HG02884 (cell line): ENCODE measurements around the gene CCDC158.
"Not testable (repeated sequence)": the region's sequence is repeated elsewhere in the genome, so short reads cannot be mapped to it uniquely, and the experiment has no call there.

Experiments used
- ATAC-seq: cut with Tn5 transposase; IDR thresholded peaks from one replicate; pipeline ENCODE4 v1.9.1; 2021; ENCODE audit warnings: mild to moderate bottlenecking, moderate library complexity; ENCODE audit not compliant: unreplicated experiment

Gene CCDC158

DNA sequence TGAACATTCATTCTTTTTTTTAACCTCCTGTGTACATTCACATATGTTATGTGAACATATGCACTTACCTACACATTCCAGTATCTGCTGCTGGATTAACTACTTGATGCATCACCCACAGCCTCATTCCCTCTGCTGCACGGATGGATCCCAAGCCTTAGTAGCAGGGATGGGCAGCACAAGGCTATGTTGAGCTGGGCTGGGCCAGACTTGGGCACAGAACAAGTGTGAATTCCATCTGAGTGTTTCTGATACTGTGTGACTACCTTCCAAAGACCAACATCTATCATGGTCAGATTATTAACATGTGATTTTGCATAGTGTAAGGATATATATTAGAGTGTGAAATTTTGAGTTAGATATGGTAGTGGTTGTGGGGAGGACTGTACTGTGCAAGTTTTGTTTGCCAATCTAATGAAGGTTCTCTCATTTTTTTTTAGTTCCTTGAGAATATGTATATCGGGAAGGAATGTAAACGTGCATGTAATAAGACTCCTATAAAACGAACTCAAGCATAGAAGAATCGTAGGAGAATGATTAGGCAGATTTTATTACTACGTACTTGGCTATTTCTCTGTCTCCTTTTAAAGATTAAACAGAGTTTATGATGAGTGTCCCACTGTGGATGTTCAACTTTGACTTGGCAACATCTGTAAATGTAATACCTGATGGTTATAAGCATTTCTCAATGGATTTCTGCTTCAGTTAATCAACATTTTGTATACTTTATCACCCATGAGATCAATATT lies 137.8 kb downstream of the CCDC158 start:
- no peak for ATAC-seq

DNA sequence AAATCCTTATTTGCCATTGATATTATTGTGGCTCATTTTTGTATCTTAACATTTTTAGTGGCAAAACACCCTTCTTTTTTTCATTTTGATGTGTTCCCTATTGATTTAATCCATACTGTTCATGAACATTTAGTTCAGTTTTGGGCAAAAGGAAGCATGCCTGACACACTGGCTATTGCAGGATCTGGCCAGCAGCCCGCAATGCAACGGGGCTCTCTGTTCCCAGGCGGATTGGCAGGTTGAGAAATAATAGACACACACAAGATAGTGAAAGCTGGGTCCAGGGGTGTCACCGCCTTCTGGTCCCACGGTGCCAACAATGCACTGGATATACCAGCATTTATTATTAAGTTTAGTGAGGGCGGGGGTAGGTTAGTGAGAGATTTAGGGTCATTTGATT lies 139.3 kb downstream of the CCDC158 start:
- not testable (repeated sequence) for ATAC-seq

DNA sequence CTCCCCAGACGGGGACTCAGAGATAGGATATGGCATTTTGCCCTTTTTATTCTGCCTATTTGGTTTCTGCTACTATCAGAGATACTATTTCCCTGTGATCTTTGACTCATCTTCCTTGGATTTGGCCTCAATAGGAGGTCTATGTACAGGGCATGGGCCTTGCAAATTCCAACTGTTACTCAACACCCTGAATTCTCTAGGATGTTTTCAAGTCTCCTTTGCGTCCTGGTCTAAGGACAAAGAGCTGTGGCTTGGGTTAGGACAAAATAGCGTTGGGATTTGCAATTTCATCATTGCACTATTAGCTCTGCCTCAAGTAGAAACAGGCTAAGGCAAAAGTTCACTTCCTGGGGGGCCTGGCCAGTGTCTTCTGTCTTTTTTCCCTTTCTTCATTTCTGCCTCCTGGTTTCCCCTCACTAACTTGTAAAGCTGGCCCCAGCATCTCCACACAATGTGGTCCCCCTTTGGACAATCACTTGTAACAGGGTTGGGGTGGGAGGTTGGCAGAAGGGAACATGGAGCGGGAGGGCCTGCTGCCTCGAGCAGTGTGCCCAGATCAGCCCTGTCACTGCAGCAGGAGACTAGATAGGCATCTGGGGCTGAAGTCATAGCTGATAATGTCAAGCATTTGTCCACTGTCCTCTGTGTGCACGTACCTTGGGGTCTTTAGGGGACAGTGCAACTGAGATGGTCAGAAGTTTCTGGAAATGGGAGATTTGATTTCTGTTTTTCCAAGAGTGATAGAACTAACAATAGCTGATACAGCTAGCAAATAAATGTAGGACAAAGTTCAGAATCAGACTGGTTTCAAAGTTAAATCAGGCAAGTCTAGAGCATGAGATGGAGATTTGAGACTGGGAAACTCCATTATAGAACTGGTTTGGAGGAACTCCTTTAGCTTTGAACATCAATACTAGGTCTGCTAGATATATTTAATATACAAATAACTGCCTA lies 140.2 kb downstream of the CCDC158 start:
- ATAC-seq: no peak

DNA sequence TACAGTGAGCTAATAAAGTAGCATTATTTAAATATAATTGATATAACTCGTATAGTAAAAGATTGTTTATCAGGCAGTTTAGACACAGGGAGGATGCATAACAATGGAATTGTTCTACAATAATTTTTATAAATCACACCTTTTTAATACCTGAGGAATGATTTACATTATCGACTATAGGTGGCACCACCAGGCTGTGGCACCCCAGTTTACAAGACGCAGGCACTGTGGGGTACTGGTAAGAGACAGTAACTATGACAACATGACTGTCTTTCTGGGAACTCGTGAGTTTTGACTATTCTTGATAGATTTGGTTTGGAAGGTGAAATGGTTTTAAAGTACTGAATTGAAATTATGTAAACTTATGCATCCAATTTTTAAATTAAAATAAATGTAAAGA lies 141.5 kb downstream of the CCDC158 start:
- no peak for ATAC-seq

DNA sequence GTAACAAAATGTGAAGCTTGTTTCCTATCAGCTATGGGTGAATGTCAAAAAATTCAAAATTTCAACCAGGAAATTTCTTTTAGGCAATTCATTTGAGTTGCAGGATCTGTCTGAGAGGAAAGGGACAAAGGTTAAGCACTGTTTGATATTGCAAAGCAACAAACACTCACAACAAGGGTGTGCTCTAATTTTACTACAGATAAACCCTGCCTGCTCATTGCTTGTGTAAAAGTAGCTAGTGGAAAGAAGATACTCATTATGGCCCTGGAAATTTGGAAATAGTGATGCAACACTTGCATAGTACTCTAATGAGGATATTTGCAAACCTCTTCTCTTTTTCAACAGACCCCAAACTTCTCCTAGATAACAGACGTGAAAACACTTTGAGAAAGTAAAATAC lies 142.4 kb downstream of the CCDC158 start:
- ATAC-seq: no peak

DNA sequence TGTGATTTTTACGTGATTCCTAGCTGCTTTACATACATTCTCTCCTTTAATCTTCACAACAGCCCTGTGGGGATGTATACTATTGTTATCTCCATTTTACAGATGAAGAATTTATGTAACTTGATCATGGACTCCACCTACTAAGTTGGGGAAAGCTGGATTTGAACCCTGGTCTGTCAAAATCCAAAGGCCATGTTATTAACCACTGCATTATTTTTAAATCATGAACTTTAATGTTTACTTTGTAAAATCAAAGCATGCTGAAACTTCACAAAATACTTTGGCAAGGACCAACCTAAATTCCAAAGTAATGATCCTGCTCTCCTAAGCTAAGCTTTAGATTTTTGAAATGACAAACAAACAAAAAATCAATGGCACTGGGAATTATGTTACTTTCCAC lies 143.3 kb downstream of the CCDC158 start:
- ATAC-seq: no peak

DNA sequence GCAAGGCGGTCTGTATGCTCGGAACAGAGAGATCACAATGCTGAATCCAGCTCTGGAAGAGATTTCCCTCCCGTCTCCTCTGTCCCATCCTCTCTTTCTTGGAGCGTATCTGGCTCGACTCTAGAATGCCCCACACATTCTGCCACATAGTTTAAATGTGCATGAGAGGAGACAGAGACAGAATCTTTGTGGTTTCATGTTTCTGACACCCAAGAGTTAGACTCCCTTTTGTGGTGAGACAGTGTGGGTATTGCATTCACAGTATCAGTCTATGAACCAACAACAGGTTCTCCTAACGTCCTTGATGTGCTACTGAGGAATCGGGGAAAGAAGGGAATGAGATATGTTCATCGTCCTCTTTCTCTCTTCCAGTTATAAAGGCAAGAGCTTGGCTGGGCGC lies 144.1 kb downstream of the CCDC158 start:
- ATAC-seq: no peak

DNA sequence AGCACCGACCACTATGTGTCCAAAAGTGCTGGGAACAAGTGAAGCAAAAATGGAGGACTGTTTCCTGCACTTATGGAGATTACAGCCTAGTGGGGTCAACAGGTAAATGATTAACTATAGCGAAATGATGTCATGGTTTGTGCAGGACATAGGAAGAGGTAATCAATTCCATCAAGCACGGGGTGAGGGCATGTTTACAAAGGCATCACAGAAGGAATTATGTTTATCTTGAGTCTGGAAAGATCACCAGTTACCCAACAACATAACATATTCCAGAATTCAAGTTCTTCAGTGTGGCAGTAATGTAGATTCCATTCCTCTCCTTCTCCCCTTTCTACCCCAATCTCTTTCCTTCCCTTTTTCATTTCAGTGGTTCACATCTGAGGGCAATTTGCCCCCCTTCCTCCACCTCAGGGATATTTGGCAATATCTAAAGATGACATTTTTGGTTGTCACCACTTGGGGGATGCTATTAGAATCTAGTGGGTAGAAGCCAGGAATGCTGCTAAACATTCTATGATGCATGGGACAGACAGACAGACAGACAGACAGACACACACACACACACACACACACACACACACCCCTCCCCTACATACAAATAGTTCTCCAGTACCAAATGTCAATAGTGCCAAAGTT lies 145.3 kb downstream of the CCDC158 start:
- no peak for ATAC-seq

DNA sequence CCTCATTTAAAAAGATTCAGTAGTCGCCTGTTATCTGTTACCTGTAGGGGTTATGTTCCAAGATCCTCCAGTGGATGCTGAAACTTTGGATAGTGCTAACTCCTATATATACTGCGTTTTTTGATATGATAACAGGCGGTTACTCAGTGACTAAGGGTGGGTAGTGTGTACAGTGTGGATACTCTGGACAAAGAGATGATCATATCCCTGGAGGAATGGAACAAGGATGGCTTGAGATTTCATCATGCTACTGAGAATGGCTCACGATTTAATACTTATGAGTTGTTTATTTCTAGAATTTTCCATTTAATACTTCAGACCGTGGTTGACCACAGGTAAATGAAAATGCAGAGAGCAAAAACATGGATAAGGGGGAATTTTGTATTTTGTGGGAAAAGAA lies 147.9 kb downstream of the CCDC158 start:
- ATAC-seq: no peak

DNA sequence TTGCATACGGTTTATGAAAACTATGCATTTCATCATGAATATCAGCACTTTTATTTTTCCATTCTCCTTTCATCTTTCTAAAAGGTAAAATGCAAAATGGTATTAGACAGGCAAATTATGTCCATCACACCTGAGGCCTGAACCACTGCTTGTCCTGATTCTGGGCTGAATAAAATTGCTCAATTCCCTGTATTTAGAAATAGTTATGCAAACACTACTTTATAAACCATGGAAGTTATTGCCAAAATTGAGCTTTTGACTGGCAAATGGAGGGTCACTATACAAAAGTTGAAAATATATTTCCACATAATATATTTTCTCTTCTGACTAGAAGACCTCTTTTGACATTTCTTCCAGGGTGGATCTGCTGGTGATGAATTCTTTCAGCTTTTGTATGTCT lies 148.4 kb downstream of the CCDC158 start:
- no peak for ATAC-seq

DNA sequence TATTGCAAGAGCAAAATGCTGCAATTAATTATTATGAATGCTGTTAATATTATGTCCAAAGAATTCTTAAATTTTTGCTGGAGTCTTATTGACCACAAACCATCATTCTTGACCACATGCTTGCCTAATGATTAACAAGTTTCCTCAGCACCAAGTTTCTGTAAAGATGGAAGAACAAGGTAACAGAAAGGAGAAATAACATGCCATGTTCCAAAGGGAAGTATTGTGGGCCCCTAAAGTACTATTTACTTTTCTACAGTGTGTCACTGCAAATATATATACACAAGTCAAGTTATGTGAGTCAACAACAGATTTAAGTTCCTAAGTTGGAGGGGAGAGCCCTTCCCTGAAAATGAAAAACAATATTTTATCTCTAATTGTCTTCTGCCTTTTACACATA lies 148.9 kb downstream of the CCDC158 start:
- ATAC-seq: no peak

DNA sequence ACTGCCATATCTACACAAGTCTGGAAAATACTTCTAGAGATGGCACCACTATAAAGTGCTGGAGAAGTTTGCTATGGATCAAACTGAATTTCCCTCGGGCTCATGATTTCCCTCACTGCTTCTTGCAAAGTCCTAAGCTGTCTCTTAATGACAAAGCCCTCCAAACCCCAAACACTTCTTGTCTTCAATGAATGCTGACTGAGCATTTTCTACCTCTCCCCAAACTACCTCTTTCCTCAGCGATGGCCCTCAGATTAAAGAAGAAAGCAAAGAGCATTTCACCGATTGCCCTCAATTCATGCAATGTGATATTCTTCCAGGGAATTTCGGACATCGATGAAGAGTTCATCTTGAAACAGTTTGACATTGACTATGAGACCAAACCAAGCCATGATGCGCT lies 149.7 kb downstream of the CCDC158 start:
- ATAC-seq: no peak

DNA sequence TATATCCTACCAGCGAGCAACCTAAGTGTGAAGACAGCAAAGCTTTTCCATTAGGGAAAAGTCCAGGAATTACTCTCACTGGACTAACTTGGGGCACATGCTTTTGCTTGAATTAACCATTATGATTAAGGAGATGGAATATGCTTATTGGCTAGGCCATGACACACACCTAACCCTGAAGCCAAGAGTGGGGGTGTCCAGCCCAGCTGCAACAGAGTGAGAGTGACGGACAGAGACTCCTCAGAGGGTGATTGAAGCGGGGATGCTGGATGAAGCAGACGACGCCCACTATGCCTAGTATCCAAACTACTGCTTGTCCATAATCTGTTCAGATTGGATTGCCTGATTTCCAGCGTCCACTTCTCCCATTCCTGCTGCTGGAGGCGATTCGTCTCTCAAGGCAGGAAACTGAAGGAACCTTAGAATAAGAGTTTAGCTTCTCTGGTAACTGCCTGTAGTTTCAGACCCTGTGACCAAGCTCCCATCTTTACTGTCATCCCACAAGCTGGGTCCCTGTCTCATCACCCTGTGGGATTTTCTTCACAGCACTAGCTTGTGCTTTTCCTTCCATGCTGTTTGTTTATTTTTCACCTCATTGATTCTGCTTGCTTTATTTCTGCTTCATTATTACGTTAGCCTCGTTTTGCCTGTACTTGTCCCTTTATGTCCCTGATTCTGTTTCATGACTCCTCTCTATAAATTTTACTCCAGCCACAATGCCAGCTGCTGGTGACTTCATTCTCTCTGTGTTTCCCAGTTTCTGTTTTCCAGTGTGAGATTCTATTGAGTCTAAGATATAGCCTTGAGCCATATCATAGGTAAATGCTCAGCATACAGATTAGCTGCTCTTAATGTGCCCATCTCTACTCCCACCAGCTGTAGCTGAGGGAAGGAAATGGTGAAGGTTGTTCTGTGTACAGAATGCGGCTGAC lies 150.4 kb downstream of the CCDC158 start:
- ATAC-seq: no peak

DNA sequence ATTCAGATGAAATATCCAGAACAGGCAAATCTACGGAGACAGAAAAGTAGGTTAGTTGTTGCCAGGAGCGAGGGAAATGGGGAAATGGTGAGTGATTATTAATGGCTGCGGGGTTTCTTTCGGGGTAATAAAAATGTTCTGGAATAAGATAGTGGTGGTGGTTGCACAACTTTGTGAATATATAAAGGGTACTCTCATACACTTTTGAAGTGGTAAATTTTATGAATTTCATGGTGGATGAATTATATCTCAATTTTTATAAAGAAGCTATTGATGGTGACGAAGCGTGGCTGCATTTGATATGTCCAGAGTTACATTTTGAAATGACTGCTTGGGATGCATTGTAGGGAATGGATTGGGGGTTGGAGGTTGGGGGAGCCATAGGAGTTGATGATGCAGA lies 153.1 kb downstream of the CCDC158 start:
- no peak for ATAC-seq

DNA sequence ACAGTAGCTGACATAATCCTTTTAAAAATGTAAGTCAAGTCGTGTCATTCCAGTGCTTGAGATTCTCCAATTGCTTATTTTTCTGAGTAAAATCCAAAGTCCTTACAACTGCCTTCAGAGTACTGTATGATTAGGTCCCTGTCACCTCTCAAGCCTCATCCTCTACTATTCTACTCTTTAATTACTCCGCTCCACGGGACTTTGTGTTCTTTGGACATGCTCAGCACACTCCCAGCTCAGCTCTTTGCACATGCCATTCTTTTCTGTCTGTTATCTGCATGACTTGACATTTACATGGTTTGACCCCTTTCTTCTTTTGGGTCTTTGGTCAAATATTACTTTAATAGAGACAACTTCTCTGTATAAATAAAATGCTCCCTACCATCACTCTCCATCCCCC lies 154.3 kb downstream of the CCDC158 start:
- ATAC-seq: no peak

DNA sequence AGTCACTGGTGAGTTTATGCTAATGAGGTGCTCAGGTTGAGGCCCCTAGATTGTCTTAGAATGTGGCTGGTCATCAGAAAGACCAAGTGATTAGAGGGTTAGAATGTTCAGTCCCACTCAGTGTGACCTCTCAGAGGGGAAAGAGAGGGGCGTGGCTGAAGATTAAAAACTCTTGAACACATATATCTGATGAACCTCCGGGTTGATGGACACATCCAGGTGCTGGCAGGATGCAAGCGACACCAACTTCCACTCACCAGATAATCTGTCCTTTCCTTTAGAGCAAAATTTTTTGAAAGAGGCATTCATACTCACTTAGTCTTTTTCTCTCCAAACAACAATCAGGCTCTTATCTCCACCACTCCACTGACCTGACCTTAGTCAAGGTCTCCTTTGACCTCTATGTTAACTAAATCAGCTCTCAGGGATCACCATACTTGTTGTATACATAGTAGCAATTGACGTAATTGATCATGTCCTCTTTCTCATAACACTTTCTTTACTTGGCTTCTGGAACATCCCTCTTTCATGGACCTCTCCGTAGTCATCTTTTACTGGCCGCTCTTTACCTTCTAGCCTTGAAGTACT lies 155.2 kb downstream of the CCDC158 start:
- no peak for ATAC-seq
